Heart right ventricle (tissue), 16 donors: Measurements from ENCODE around the gene KCNJ5. TPM values are rescaled to one million over a fixed set of nuclear protein-coding genes. Genes with fewer than 3 reads are reported as not detected.

Experiments
- ATAC-seq, 8 donors: fragments of 200-7000 bp; cut with Tn5 transposase; one replicate each; pipeline ENCODE4 v1.9.1; 2020; ENCODE audit warnings: mild to moderate bottlenecking in 8 of 8, moderate library complexity in 8 of 8, moderate number of reproducible peaks in 1 of 8
- DNase-seq, 2 donors: peaks; one replicate each; pipeline ENCODE4 v3.0.0-alpha.2; 2020
- H3K27ac ChIP-seq, 10 donors: fragments of 200-600 bp; sonication (generic) in 2 of 10; one replicate each; pipeline versions ENCODE4 v1.5.0 to v1.8.0; 2020 to 2022; ENCODE audit warnings: mild to moderate bottlenecking in 3 of 10
- H3K27me3 ChIP-seq, 7 donors: fragments of 200-600 bp; one replicate each; pipeline ENCODE4 v1.8.0; 2021 to 2022; ENCODE audit warnings: mild to moderate bottlenecking in 2 of 7
- H3K36me3 ChIP-seq, 9 donors: fragments of 200-600 bp; sonication (generic) in 1 of 9; one replicate each; pipeline versions ENCODE4 v1.5.0 to v1.8.0; 2020 to 2022; ENCODE audit warnings: mild to moderate bottlenecking in 2 of 9
- H3K4me1 ChIP-seq, 9 donors: fragments of 200-600 bp; sonication (generic) in 1 of 9; one replicate each; pipeline versions ENCODE4 v1.5.0 to v1.8.0; 2020 to 2022; ENCODE audit warnings: mild to moderate bottlenecking in 4 of 9
- H3K4me3 ChIP-seq, 10 donors: fragments of 200-600 bp; sonication (generic) in 2 of 10; one replicate each; pipeline versions ENCODE4 v1.5.0 to v1.8.0; 2020 to 2022; ENCODE audit warnings: mild to moderate bottlenecking in 7 of 10, moderate library complexity in 2 of 10
- H3K9me3 ChIP-seq, 11 donors: fragments of 200-600 bp in 10 of 11; sonication (generic) in 2 of 11; one replicate each; pipeline versions ENCODE4 v1.5.0 to v1.8.0; 2013 to 2022; ENCODE audit warnings: mild to moderate bottlenecking in 2 of 11, control low read depth in 1 of 11, moderate library complexity in 1 of 11
- WGBS, 2 donors: extraction: QIAGEN DNeasy Blood & Tissue Kit; methylation state at CpG; one replicate each; pipeline ENCODE4 v1.1.7; 2013; ENCODE audit warnings: inconsistent platforms in 1 of 2; 5-methylcytosine and 5-hydroxymethylcytosine counted together
- intact Hi-C, 10 donors: fragments of 100-400 bp; cut with DNase I; formaldehyde crosslinking; loops; one replicate each; pipeline versions ENCODE4 v1.11.1 to v1.14.2; 2022
- polyA plus RNA-seq, 2 donors: library from polyadenylated mRNA; stranded (reverse); fragments of 200-250 nt; gene quantifications; one replicate each; pipeline ENCODE4 v1.2.3, GENCODE V29; 2013
- total RNA-seq, 10 donors: library from RNA; stranded (reverse); fragmentation: NEBNext Ultra II Directional in 3 of 10; extraction: Animal tissue kit (Norgen Biotek cat#: 25700) in 3 of 10; gene quantifications; one replicate each; pipeline versions ENCODE4 v1.2.1 to v1.2.4, GENCODE V29; 2021 to 2023
- TF ChIP-seq, protein P1 (sequence below), 9 donors: fragments of 200-600 bp; sonication (generic) in 2 of 9; IDR thresholded peaks; one replicate each; pipeline versions ENCODE4 v1.5.0 to v1.8.0; 2021 to 2022; ENCODE audit warnings: antibody characterized with exemption in 9 of 9, mild to moderate bottlenecking in 5 of 9, moderate library complexity in 1 of 9
- donor health status: Arrhythmogenic right ventricular cardiomyopathy.
- donor health status: ischemic (EF 13 %, LVEDD 7.1; RV severe dilation, severe dysfunction).
- donor health status: healthy with polysubstance abuse.
- donor health status: DM: no; HTN: yes; CAD: no.
- donor health status: DM: no; HTN: no; CAD: no.
- donor health status: ischemic (EF 25% LVEDD 6.9; RV normal size, moderate dysfunction).
- donor health status: ischemic (EF 25% LVEDD 5.7; RV mildly dilated, moderate dysfunction).
- donor health status: healthy.
- donor health status: DM: yes; HTN: yes; CAD: no.
- donor health status: Ischemic cardiomyopathy.
- donor health status: ischemic (EF 35%, LVEDD 5.7; RV mildly dilated, moderate dysfunction).
- donor health status: nonischemic (EF 11% LVEDD 7.7; RV severe dilation, severe dysfunction).
- donor health status: DM: yes; HTN: yes; CAD: no.
- donor health status: PGD.
- donor health status: ischemic (EF 29% LVEDD 5.4; RV normal size, mild dysfunction).
- donor health status: nonischemic (EF 23%, LVEDD 6.1; RV moderate dilation, normal function).

Gene KCNJ5
- total and polyA plus RNA-seq, 12 donors = 1.2 to 32.1 (median 8.1) TPM

- WGBS, 2 donors = 90% methylated on average over 8 of the region's 8 CpGs
- H3K27me3 ChIP-seq = peaks cover 0 to 28% (median 10%) of the 10 kb centered on the region in 7 donors
These were observed 9.9 kb upstream of the KCNJ5 start for GRCh38 chr11:128881221-128881620.

DNA sequence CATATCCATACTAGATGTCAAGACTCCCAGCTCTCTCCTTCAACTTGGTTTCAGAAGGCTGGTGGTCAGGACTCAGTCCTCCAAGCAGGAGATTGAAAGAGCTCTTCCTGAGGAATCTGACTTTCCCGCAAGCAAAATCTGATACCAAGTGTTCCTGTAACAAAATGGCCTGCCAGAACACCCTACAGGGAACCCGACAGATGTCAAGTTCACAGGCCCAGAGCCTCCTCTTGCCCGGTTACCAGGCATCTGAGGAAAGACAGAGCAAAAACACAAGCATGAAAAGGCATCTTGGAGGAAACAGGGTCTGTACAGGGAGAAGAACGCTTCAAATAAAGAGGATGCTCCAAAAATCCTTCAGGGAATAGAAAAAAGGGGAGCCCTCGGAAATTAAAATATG lies 8.7 kb upstream of the KCNJ5 start:
- H3K9me3 ChIP-seq = no peaks in the 10 kb centered on the region
- peaks cover 0 to 28% (median 10%) of the 10 kb centered on the region in 7 donors for H3K27me3 ChIP-seq
- intact Hi-C loops = loop anchor here in 3 of 10 donors (5.0 to 10.0 kb wide), 3 partner anchors 75 to 1175 kb away; no protein-coding TSS in a partner anchor
- no peak overlapping the region for H3K4me3 ChIP-seq
- H3K4me1 ChIP-seq = peaks cover 0 to 2% (median 0%) of the 10 kb centered on the region in 9 donors
- TF ChIP-seq, protein P1, sequence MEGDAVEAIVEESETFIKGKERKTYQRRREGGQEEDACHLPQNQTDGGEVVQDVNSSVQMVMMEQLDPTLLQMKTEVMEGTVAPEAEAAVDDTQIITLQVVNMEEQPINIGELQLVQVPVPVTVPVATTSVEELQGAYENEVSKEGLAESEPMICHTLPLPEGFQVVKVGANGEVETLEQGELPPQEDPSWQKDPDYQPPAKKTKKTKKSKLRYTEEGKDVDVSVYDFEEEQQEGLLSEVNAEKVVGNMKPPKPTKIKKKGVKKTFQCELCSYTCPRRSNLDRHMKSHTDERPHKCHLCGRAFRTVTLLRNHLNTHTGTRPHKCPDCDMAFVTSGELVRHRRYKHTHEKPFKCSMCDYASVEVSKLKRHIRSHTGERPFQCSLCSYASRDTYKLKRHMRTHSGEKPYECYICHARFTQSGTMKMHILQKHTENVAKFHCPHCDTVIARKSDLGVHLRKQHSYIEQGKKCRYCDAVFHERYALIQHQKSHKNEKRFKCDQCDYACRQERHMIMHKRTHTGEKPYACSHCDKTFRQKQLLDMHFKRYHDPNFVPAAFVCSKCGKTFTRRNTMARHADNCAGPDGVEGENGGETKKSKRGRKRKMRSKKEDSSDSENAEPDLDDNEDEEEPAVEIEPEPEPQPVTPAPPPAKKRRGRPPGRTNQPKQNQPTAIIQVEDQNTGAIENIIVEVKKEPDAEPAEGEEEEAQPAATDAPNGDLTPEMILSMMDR (IDR thresholded peaks at IDR 0.05) = no peak
- WGBS, 2 donors = 71 to 76% methylated on average over 5 of the region's 5 CpGs
- DNase-seq (no peak), ATAC-seq (no peak)
- no peaks in the 10 kb centered on the region for H3K36me3 ChIP-seq
- H3K27ac ChIP-seq = no peak overlapping the region

More at GRCh38 chr11:128881221-128881620, 9.9 kb upstream of the KCNJ5 start:
- TF ChIP-seq, protein P1 (IDR thresholded peaks at IDR 0.05) = no peak
- ATAC-seq (no peak), DNase-seq (no peak)
- Histone ChIP-seq H3K4me3 (no peak overlapping the region), H3K27ac (no peak overlapping the region), H3K4me1 (peaks cover 0 to 2% (median 0%) of the 10 kb centered on the region in 9 donors), H3K9me3 (no peaks in the 10 kb centered on the region), H3K36me3 (no peaks in the 10 kb centered on the region)
- intact Hi-C loops = loop anchor here in 3 of 10 donors (5.0 to 10.0 kb wide), 3 partner anchors 76 to 1174 kb away; no protein-coding TSS in a partner anchor

DNA sequence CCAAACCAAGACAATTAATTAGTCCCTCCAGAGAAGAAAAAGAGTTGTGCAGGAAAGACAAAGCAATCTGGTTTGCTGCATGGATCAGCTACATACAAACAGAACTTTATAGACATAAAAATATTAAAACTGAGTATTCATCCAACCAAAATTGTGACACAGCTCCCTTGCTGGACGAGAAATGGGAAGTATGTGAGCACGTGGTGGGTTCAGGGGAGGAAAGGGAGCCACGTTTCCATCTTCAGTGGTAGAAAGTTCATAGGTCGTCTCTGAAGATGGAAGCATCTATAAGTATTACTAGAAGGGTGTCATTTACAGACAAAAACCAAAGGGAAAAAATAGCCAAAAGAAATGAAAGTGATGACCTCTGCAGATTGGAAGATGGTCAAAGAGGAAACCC lies 7.1 kb upstream of the KCNJ5 start:
- Histone ChIP-seq H3K27me3 (peaks cover 0 to 38% (median 14%) of the 10 kb centered on the region in 7 donors), H3K36me3 (no peaks in the 10 kb centered on the region), H3K4me1 (peaks cover 0 to 2% (median 0%) of the 10 kb centered on the region in 9 donors), H3K4me3 (no peak overlapping the region), H3K9me3 (no peaks in the 10 kb centered on the region), H3K27ac (no peak overlapping the region)
- intact Hi-C loops = loop anchor here in 7 of 10 donors (1.0 to 10.0 kb wide), 5 partner anchors 72 to 1177 kb away; no protein-coding TSS in a partner anchor
- TF ChIP-seq, protein P1 (IDR thresholded peaks at IDR 0.05) = no peak
- DNase-seq = no peak
- no peak for ATAC-seq
- 48 to 51% methylated on average over 4 of the region's 4 CpGs for WGBS, 2 donors

GRCh38 chr11:128884703-128885338 lies 6.3 kb upstream of the KCNJ5 start:
- Histone ChIP-seq H3K4me3 (no peak overlapping the region), H3K9me3 (no peaks in the 10 kb centered on the region), H3K27me3 (peaks cover 0 to 44% (median 21%) of the 10 kb centered on the region in 7 donors), H3K36me3 (no peaks in the 10 kb centered on the region), H3K27ac (no peak overlapping the region), H3K4me1 (peaks cover 0 to 2% (median 0%) of the 10 kb centered on the region in 9 donors)
- intact Hi-C loops = loop anchor here in 8 of 10 donors (1.0 to 10.0 kb wide), 5 partner anchors 71 to 1178 kb away; no protein-coding TSS in a partner anchor
- 29 to 30% methylated on average over 12 of the region's 12 CpGs for WGBS, 2 donors
- TF ChIP-seq, protein P1 (IDR thresholded peaks at IDR 0.05) = peak; percentile 80 to 94 (median 87)
- ATAC-seq (peak; percentile 71 to 90 (median 82)), DNase-seq (peak in 1 of 2 donors; percentile 61)
